ENCODE results near the gene TTLL3.
"Not testable (repeated sequence)": the region's sequence is repeated elsewhere in the genome, so short reads cannot be mapped to it uniquely, and the experiment has no call there.

TTLL3 gene

GRCh38 chr3:9866639-9867038 lies 56.6 kb downstream of the TTLL3 start (continued):
- TF ChIP-seq POU6F1 (CRISPR knock-in tag; IDR thresholded peaks at IDR 0.05; ENCODE audit: borderline replicate concordance, low read depth), result no peak
- TF ChIP-seq ZNF70 (CRISPR knock-in tag; IDR thresholded peaks at IDR 0.05), result no peak
- TF ChIP-seq CSDC2 (CRISPR knock-in tag; IDR thresholded peaks at IDR 0.05), result no peak
- TF ChIP-seq GLIS3 (CRISPR knock-in tag; IDR thresholded peaks at IDR 0.05), result no peak
- TF ChIP-seq OSR1 (CRISPR knock-in tag; IDR thresholded peaks at IDR 0.05), result no peak

GRCh38 chr3:9867106-9867505 lies 57.0 kb downstream of the TTLL3 start:
- TF ChIP-seq ZNF8 (CRISPR knock-in tag; IDR thresholded peaks at IDR 0.05), result no peak
- no peak for TF ChIP-seq BACH2 (CRISPR knock-in tag; IDR thresholded peaks at IDR 0.05; ENCODE audit: borderline replicate concordance)
- TF ChIP-seq ZNF565 (CRISPR knock-in tag; conservative IDR thresholded peaks at IDR 0.05; ENCODE audit: low read depth), result no peak
- no peak for TF ChIP-seq TOX (CRISPR knock-in tag; IDR thresholded peaks at IDR 0.05; ENCODE audit: borderline replicate concordance)
- no peak for ATAC-seq

GRCh38 chr3:9869955-9870354 lies 59.9 kb downstream of the TTLL3 start:
- TF ChIP-seq ARNTL (CRISPR knock-in tag; IDR thresholded peaks at IDR 0.05; ENCODE audit: borderline replicate concordance, low read depth), result no peak
- TF ChIP-seq TOX (CRISPR knock-in tag; IDR thresholded peaks at IDR 0.05; ENCODE audit: borderline replicate concordance), result no peak
- TF ChIP-seq, protein P1, sequence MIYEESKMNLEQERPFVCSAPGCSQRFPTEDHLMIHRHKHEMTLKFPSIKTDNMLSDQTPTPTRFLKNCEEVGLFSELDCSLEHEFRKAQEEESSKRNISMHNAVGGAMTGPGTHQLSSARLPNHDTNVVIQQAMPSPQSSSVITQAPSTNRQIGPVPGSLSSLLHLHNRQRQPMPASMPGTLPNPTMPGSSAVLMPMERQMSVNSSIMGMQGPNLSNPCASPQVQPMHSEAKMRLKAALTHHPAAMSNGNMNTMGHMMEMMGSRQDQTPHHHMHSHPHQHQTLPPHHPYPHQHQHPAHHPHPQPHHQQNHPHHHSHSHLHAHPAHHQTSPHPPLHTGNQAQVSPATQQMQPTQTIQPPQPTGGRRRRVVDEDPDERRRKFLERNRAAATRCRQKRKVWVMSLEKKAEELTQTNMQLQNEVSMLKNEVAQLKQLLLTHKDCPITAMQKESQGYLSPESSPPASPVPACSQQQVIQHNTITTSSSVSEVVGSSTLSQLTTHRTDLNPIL (CRISPR knock-in tag; IDR thresholded peaks at IDR 0.05; ENCODE audit: low read depth), result no peak
- TF ChIP-seq, protein P2, sequence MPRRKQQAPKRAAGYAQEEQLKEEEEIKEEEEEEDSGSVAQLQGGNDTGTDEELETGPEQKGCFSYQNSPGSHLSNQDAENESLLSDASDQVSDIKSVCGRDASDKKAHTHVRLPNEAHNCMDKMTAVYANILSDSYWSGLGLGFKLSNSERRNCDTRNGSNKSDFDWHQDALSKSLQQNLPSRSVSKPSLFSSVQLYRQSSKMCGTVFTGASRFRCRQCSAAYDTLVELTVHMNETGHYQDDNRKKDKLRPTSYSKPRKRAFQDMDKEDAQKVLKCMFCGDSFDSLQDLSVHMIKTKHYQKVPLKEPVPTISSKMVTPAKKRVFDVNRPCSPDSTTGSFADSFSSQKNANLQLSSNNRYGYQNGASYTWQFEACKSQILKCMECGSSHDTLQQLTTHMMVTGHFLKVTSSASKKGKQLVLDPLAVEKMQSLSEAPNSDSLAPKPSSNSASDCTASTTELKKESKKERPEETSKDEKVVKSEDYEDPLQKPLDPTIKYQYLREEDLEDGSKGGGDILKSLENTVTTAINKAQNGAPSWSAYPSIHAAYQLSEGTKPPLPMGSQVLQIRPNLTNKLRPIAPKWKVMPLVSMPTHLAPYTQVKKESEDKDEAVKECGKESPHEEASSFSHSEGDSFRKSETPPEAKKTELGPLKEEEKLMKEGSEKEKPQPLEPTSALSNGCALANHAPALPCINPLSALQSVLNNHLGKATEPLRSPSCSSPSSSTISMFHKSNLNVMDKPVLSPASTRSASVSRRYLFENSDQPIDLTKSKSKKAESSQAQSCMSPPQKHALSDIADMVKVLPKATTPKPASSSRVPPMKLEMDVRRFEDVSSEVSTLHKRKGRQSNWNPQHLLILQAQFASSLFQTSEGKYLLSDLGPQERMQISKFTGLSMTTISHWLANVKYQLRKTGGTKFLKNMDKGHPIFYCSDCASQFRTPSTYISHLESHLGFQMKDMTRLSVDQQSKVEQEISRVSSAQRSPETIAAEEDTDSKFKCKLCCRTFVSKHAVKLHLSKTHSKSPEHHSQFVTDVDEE (CRISPR knock-in tag; IDR thresholded peaks at IDR 0.05), result no peak
- no peak for TF ChIP-seq SNAI2 (CRISPR knock-in tag; IDR thresholded peaks at IDR 0.05)
- no peak for TF ChIP-seq TCF4 (CRISPR knock-in tag; IDR thresholded peaks at IDR 0.05; ENCODE audit: borderline replicate concordance)
- no peak for TF ChIP-seq PATZ1 (CRISPR knock-in tag; IDR thresholded peaks at IDR 0.05; ENCODE audit: borderline replicate concordance)
- ATAC-seq, result no peak

DNA sequence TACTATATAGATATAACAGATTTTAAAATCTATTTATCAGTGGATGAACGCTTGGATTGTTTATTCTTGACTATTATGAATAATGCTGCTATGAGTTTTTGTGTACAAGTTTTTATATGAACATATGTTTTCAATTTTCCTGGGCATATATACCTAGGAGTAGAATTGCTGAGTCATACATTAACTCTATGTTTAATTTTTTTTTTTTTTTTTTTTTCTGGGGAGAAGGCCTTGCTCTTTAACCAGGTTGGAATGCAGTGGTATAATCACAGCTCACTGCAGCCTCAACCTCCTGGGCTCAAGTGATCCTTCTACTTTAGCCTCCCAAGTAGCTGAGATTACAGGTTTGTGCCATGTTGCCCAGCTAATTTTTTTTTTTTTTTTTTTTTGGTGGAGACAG lies 60.9 kb downstream of the TTLL3 start:
- ATAC-seq, result peak; percentile 88
- peak; percentile 39; the same call in 1 of the 2 replicates for TF ChIP-seq BACH2 (CRISPR knock-in tag; IDR thresholded peaks at IDR 0.05; ENCODE audit: borderline replicate concordance)
- TF ChIP-seq, protein P2 (CRISPR knock-in tag; IDR thresholded peaks at IDR 0.05), result no peak

GRCh38 chr3:9872067-9872466 lies 62.0 kb downstream of the TTLL3 start:
- ATAC-seq, result not testable (repeated sequence)
